GM21360 (cell line): ENCODE measurements around the gene IMP4.

Experiments used
- ATAC-seq: cut with Tn5 transposase; IDR thresholded peaks from one replicate; pipeline ENCODE4 v1.9.1; 2021; ENCODE audit warnings: mild to moderate bottlenecking, moderate library complexity; ENCODE audit not compliant: unreplicated experiment

IMP4 gene

GRCh38 chr2:130336150-130336876 is 6.4 kb upstream of the IMP4 start:
- no peak for ATAC-seq

DNA sequence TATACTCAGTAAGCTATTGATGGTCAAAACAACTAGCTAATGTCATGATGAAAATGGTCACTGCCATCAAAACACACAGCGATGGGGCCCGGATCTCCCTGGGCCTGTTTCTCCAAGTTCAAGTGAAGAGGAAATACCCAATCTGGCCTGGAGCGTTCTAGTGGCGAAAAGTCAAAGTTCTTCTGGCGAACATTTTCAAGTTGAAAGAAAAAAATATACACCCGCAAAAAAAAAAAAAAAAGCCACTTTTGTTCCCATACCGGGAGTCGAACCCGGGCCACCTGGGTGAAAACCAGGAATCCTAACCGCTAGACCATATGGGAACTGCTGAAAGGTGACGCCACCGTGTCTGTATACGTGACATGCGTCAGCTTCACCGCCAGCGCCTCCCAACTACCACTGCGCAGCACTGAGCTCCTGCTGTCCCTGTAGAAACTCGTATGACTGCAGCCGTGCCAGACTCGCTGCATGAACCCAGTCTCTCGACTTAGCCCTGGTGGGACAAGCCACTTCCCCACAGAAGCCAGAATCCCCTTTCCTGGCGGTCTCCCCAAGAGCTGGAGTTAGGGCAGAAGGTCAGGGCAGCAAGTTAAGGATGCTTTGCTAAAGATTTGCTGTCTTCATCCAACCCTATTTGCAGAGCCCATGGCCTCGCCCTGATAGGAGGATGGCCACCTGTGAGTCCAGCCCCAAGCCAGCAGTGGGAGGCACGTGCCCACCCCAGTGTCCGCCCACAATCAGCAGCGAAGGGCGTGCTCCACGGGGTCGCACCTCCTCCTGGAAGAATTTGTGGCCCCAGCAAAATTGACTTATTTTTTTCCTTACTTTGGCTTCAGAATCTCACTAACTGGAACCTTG is 5.6 kb upstream of the IMP4 start:
- no peak for ATAC-seq

GRCh38 chr2:130337735-130338325 is 4.9 kb upstream of the IMP4 start:
- no peak for ATAC-seq

- no peak for ATAC-seq
These were observed 3.8 kb upstream of the IMP4 start for GRCh38 chr2:130338793-130339345.

DNA sequence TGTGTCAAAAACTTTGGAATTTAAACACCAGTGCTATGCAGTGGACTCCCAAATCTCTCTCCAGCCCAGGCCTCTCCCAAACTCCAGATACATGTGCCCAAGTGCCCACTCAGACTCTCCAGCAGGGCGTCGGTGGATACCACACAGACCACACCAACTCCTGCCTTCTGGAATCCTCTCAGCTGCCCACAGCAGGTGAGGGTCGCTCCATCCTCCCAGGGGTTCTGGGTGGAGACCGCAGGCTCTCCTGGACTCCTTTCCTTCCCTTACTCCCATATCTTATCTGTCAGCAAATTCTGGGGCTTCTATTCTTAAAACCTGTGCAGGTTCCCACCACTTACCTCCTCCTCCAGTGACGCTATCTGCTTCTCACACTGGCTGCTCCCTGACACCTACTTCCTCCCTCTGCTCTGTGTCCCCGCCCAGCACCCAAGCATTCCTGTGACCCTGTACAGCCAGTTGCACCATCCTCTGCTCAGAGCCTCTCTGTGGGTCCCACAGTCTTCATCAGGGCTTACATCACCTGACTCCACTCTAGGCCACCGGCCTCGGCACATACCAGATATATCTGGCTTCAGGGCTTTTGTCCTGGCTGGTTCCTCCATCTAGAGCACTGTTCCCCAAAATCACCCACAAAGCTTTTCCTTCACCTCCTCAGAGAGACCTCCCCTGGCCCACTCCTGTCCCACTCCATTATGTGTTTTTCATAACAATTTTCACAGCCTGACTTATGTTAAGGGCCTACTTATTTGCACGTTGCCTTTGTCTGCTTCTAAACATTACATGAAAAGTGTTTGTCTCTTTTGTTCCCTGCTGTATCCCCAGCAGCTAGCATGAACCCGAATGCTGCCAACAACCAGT is 2.6 kb upstream of the IMP4 start:
- ATAC-seq = no peak

DNA sequence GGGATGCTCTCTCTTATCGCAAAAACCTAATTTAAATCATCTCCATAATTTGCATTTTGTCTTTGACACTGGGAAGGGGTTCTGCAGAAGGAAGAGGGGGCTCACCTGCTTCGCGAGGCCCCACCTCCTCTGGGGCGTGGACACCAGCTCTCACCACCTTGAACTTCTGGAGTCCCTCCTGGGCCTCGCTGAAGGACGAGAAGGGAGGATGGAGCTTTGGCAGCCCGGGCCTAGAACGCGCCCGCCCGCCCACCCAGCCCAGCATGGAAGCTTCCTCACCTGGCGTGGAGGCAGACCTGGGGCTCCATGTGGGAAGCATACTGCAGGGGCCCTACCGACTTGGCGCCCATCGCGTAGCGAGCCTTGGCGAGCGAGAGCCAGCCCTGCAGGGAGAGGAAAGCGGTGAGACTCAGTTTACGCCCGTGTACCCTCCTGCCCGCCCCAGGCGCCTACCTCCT is 1.1 kb upstream of the IMP4 start:
- peak; percentile 1 for ATAC-seq

- peak; percentile 68 for ATAC-seq
These were observed 621 bp upstream of the IMP4 start for GRCh38 chr2:130342020-130342532.

DNA sequence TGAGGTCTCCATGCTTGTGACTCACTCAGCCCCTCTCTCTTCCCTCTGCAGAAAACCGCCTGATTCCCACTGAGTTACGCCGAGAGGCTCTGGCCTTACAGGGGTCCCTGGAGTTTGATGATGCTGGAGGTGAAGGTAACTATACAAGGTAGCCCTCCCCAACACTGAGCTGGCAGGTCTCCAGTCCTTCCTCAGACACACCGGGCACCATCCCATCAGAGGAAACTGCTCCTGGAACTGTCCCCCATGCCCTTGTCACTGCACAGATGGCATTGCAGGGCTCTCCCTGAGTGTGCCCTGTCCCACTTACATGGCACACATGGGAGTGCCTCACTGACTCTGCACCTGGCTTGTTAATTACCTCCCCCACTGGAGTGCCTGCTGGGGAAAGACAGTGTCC is 1.9 kb downstream of the IMP4 start:
- no peak for ATAC-seq

DNA sequence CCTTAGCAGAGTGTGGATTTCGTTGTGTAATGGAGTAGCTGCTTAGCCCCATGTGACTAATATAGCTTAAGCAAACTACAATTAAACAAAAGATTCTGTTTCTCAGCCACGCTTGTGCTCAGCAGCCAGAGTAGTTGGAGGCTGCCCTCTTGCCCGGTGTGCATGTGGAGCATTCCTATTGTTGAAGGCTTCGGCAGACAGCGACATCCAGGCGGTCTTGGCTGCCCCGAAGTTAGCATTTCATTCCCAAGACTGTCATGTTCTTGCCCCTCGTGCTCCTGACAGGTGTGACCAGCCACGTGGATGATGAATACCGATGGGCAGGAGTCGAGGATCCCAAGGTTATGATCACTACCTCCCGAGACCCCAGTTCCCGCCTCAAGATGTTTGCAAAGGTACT is 2.4 kb downstream of the IMP4 start:
- no peak for ATAC-seq

GRCh38 chr2:130345611-130346010 is 2.9 kb downstream of the IMP4 start:
- ATAC-seq = no peak

DNA sequence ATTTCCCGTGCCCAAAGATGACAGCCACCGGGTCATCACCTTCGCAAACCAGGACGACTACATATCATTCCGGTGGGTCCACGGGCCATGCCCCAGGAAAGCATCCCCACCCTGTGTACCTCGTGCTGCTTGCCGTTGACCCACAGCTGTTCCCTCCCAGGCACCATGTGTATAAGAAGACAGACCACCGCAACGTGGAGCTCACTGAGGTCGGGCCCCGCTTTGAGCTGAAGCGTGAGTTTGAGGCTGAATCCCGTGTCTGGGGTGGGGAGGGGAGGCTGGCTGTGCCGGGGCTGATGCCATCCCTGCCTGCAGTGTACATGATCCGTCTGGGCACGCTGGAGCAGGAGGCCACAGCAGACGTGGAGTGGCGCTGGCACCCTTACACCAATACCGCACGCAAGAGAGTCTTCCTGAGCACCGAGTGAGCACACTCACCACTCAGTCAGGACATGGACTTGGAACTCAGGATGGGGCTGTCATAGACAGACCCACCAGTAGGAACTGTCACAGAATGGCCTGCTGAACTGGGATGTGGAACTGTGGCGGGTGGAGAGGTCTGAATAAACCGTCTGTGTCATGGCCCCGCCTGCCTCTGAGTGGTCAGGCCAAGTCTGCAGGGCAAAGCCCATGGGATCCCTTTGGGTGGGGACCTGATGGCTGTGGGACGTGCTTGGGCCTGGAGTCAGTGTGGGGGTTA is 3.5 kb downstream of the IMP4 start:
- ATAC-seq = no peak

GRCh38 chr2:130346741-130347066 is 4.0 kb downstream of the IMP4 start:
- no peak for ATAC-seq

DNA sequence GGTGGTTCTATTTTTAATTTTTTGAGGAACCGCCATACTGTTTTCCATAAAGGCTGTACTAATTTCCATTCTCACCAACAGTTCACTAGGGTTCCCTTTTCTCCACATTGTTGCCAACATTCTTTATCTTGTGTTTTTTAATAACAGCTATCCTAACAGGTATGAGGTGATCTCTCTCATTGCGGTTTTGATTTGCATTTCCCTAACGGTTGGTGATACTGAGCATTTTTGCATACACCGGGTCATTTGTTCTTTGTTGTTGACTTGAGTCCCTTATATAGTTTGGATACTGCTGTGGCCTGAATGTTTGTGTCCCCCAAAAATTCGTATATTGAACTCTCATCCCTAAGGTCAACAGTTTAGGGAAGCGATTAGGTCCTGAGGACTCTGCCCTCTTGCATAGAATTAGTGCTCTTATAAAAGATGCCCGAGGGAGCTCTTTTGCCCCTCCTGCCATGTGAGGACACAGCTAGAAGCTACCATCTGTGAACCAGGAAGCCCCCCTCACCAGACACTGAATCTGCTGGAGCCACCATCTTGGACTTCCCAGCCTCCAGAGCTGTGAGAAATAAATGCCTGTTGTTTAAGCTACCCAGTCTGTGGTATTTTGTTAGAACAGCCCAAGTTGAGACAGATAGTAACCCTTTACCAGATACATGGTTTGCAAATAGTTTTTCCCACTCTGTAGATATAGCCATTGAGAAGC is 4.7 kb downstream of the IMP4 start:
- ATAC-seq = no peak

GRCh38 chr2:130349174-130349573 is 6.5 kb downstream of the IMP4 start:
- no peak for ATAC-seq

GRCh38 chr2:130351711-130352110 is 9.0 kb downstream of the IMP4 start:
- no peak for ATAC-seq

- no peak for ATAC-seq
These were observed 9.5 kb downstream of the IMP4 start for GRCh38 chr2:130352237-130352636.

- ATAC-seq = no peak
These were observed 10.8 kb downstream of the IMP4 start for GRCh38 chr2:130353291-130354138.

DNA sequence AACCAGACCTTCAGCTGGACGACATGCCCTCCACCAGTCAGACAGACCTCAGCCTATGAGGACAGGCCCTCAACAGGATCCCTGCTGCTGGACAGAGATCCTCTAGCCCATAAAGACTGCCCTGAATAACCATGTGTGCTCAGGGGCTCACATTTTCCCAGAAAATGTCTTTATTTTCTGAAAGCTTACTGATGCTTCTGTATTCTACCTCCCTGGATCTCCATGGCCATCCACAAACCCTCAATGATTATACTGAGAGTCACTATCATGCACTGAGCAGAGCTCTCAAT is 11.4 kb downstream of the IMP4 start:
- ATAC-seq = no peak

DNA sequence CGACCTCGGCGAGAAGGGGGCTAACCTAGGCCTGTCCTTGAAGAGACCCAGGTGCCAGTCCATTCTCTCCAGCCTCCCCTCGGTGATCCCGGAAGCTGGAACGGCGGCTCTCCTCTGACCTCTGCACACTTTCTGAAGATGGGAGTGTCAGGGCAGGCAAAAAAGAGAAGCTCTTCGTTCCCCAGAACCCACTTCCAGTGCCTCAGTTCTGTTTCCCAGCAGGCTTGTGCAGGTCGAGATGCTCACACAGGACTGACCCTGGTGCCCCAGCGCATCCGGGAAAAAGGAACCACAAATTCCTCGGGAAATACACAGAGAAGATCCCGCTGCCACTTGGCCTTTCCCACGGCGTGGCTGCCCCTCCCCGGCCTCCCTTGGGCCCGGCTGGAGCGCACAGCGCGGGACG is 12.5 kb downstream of the IMP4 start:
- no peak for ATAC-seq
